ENCODE data around the gene CD22. TPM values are rescaled to one million over a fixed set of nuclear protein-coding genes. Genes with fewer than 3 reads are reported as not detected.
A peak's percentile ranks its signal among the peaks of the same experiment; 100 is the strongest.

Gene CD22
- total and polyA plus RNA-seq, 10 of the 15 experiments (the other 5 are each of a cell fraction or from before 2014, with no cell fraction given), result 23.0 to 344 (median 181) TPM

DNA sequence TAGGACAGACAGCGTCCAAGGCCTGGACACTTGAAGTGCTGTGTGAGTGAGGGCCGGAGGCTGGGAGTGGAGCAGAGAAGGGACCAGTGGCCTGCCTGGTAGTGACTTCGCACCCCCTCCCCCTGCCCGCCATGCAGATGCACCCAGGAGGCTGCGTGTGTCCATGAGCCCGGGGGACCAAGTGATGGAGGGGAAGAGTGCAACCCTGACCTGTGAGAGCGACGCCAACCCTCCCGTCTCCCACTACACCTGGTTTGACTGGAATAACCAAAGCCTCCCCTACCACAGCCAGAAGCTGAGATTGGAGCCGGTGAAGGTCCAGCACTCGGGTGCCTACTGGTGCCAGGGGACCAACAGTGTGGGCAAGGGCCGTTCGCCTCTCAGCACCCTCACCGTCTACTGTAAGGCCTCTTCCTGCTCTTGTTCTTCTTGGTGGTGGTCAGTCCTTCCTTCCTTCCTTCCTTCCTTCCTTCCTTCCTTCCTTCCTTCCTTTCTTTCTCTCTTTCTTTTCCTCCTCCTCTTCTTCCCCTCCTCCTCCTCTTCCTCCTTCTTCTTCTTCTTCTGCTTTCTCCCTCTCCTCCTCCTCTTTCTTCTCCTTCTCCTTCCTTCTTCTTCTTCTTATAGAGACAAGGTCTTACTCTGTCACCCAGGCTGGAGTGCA, 12.7 kb downstream of the CD22 start:
- BruUV-seq (replicated peaks), result no TSS peak
- FAIRE-seq, result no peak
- ChIA-PET RAD21 (ENCODE audit: unreplicated experiment) (no interaction called here), POLR2A (interaction anchor here (1.1 to 1.7 kb wide), 2 partner anchors 8 to 122 kb away, joined by 3 to 6 read pairs; no protein-coding TSS in a partner anchor), SMC1A (ENCODE audit: uncharacterized antibody, unreplicated experiment) (interaction anchor here (1.0 to 1.1 kb wide), 2 partner anchors 8 to 122 kb away, joined by 3 to 4 read pairs; no protein-coding TSS in a partner anchor), CTCF (no interaction called here)
- no peak for DNase-seq (ENCODE audit: low read depth, low spot score)
- no peak overlapping the region for H3K4me3 ChIP-seq
- no peak overlapping the region for H2AFZ ChIP-seq (ENCODE audit: control insufficient read depth, low read depth, low read length)
- no peak overlapping the region for H3K9ac ChIP-seq (ENCODE audit: control insufficient read depth, insufficient read depth, low read length)
- 78% methylated on average over 14 of the region's 14 CpGs for WGBS (ENCODE audit: insufficient coverage, insufficient replicate concordance, low lambda C conversion rate, missing lambda C conversion rate)
- no peaks in the 10 kb centered on the region for H4K20me1 ChIP-seq (ENCODE audit: control insufficient read depth, insufficient read depth)
- intact Hi-C loops (cut with micrococcal nuclease; ENCODE audit: unreplicated experiment) (no loop called here), in situ Hi-C loops (cut with MboI) (no loop called here)
- ATAC-seq, result no peak
- peak in 1 of 2 experiments; percentile 63; a peak in 2 of 4 replicates for TF ChIP-seq ETV6 (conservative IDR thresholded peaks at IDR 0.05 in 1 of 2, IDR thresholded peaks at IDR 0.05 in 1 of 2; ENCODE audit: borderline replicate concordance in 1 of 2, low read depth in 1 of 2)
- TF ChIP-seq POLR2AphosphoS5 (IDR thresholded peaks at IDR 0.05; ENCODE audit: low read length), result peak; percentile 35; the same call in 1 of the 2 replicates
- TF ChIP-seq BHLHE40 (IDR thresholded peaks at IDR 0.05; ENCODE audit: borderline replicate concordance in 1 of 2, low read depth in 2 of 2, low read length in 1 of 2), result no peak
- 0 out of 2 replicates have a peak, but pooled peaks have one; percentile 19 for TF ChIP-seq TCF3 (IDR thresholded peaks at IDR 0.05; ENCODE audit: borderline replicate concordance, insufficient read depth, low read depth, low read length)
- TF ChIP-seq HDGF (IDR thresholded peaks at IDR 0.05), result 0 out of 2 replicates have a peak, but pooled peaks have one; percentile 44
- no peak for TF ChIP-seq NFXL1 (IDR thresholded peaks at IDR 0.05; ENCODE audit: borderline replicate concordance)
- peak; percentile 13; the same call in 1 of the 2 replicates for TF ChIP-seq POLR2AphosphoS2 (IDR thresholded peaks at IDR 0.05; ENCODE audit: low read depth, low read length)
- peaks cover 6% of the 10 kb centered on the region for H3K79me2 ChIP-seq (ENCODE audit: control insufficient read depth, insufficient read depth, low read length)
- H3K27ac ChIP-seq (ENCODE audit: control insufficient read depth, insufficient read depth), result no peak overlapping the region
- peaks cover 30% of the 10 kb centered on the region for H3K4me1 ChIP-seq (ENCODE audit: control insufficient read depth, insufficient read depth, low read length)
- H3K27me3 ChIP-seq (replicated peaks in 1 of 2; ENCODE audit: control insufficient read depth in 2 of 2, insufficient read depth in 2 of 2, low read length in 1 of 2), result no peaks in the 10 kb centered on the region
- H3K36me3 ChIP-seq (ENCODE audit: control insufficient read depth in 2 of 2, insufficient read depth in 2 of 2, low read length in 1 of 2), result peaks cover 24 to 36% of the 10 kb centered on the region in 2 experiments
- no peak overlapping the region for H3K4me2 ChIP-seq (ENCODE audit: control insufficient read depth, insufficient read depth)
- H3K9me3 ChIP-seq (replicated peaks; ENCODE audit: control insufficient read depth, insufficient read depth, low read length), result no peaks in the 10 kb centered on the region
